GM18870 (cell line): ENCODE data around the gene CNIH2.

ENCODE experiments used
- ATAC-seq: cut with Tn5 transposase; IDR thresholded peaks from one replicate; pipeline ENCODE4 v1.9.1; 2021; ENCODE audit warnings: moderate library complexity; ENCODE audit not compliant: unreplicated experiment

CNIH2 gene

GRCh38 chr11:66259225-66259624 lies 18.8 kb upstream of the CNIH2 start:
- ATAC-seq = no peak

- no peak for ATAC-seq
Observed at GRCh38 chr11:66259956-66260355, 18.0 kb upstream of the CNIH2 start.

- ATAC-seq = no peak
Observed at GRCh38 chr11:66261578-66261977, 16.4 kb upstream of the CNIH2 start.

- no peak for ATAC-seq
Observed at GRCh38 chr11:66262191-66262590, 15.8 kb upstream of the CNIH2 start.

- ATAC-seq = no peak
Observed at GRCh38 chr11:66262696-66263095, 15.3 kb upstream of the CNIH2 start.

GRCh38 chr11:66263231-66263630 lies 14.7 kb upstream of the CNIH2 start:
- ATAC-seq = no peak

- no peak for ATAC-seq
Observed at GRCh38 chr11:66263785-66264184, 14.2 kb upstream of the CNIH2 start.

GRCh38 chr11:66264383-66264782 lies 13.6 kb upstream of the CNIH2 start:
- ATAC-seq = no peak

- ATAC-seq = no peak
Observed at GRCh38 chr11:66264914-66265313, 13.1 kb upstream of the CNIH2 start.

GRCh38 chr11:66265531-66266377 lies 12.2 kb upstream of the CNIH2 start:
- ATAC-seq = no peak

- ATAC-seq = no peak
Observed at GRCh38 chr11:66266378-66267038, 11.5 kb upstream of the CNIH2 start.

GRCh38 chr11:66267039-66267378 lies 11.0 kb upstream of the CNIH2 start:
- ATAC-seq = no peak

- peak; percentile 18 for ATAC-seq
Observed at GRCh38 chr11:66267379-66268243, 10.4 kb upstream of the CNIH2 start.

- ATAC-seq = peak; percentile 83
Observed at GRCh38 chr11:66268244-66268951, 9.6 kb upstream of the CNIH2 start, which contains the start of gene RAB1B. Gene RAB1B, plus strand, starts transcription at chr11:66268639. Its CDS starts 41 bp downstream, at chr11:66268680.

GRCh38 chr11:66268952-66269905 lies 8.7 kb upstream of the CNIH2 start:
- ATAC-seq = no peak

- ATAC-seq = no peak
Observed at GRCh38 chr11:66271816-66272215, 6.2 kb upstream of the CNIH2 start.

GRCh38 chr11:66272596-66272995 lies 5.4 kb upstream of the CNIH2 start:
- no peak for ATAC-seq

GRCh38 chr11:66274219-66274618 lies 3.8 kb upstream of the CNIH2 start:
- no peak for ATAC-seq

- no peak for ATAC-seq
Observed at GRCh38 chr11:66275396-66275795, 2.6 kb upstream of the CNIH2 start.
